Stimulated activated CD4-positive, alpha-beta T cell treated with anti-CD3 and anti-CD28 coated beads, Interleukin-1b, Interleukin-23, amount 100 ng/mL, for 24 hours (primary cell): Measurements from ENCODE around the gene TMEM42.
A peak's percentile ranks its signal among the peaks of the same experiment; 100 is the strongest.

ENCODE experiments used
- DNase-seq, 4 experiments: peaks; one replicate each; pipeline ENCODE4 v3.0.0-alpha.2; 2020; ENCODE audit warnings: low read depth in 4 of 4, low spot score in 1 of 4

The TMEM42 gene

DNA sequence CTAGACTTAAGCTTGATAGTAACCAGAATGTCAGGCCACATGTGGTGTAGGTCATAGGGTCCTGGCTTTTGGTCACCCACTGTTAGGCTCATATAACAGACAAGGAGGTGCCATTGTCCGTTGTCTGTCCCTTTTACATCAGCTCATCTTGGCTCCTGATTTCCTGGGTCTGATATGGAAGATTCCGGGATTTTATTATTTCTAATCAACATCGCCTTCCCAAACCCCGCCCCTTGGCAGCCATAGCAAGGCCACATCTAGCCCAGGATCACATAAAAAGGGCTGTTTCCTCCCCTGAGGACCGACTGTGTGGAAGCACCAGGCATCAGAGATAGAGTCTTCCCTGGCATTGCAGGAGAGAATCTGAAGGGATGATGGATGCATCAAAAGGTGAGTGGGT lies 12.6 kb downstream of the TMEM42 start, which contains the start of gene TGM4:
TGM4 (plus strand) TSS at position 301 of the 400 bp plus-strand sequence; CDS start at position 372, 71 bp downstream.
- DNase-seq: no peak

- DNase-seq: no peak
Measured at GRCh38 chr3:44875596-44875995, 13.9 kb downstream of the TMEM42 start.

GRCh38 chr3:44877333-44877732 lies 15.6 kb downstream of the TMEM42 start:
- DNase-seq: no peak

DNA sequence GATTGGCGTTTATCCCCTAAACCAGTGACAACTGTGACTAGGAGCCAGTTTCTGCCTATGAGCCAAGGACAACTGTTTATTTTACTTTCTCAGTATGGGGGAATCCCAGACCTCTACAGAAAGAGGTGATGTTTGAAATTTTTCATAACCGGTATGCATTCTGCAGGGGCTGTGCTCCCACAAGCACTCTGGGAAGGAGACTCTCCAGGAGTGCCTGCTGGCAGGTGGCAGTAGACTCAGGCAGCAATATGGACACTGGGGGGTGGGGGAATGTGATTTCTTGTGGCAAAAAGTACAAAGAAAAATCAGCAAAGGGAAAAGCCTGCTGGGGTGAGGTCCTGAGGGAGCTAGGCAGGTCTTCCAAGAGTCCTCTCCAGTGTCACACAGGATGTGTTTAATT lies 18.6 kb downstream of the TMEM42 start:
- DNase-seq: no peak

DNA sequence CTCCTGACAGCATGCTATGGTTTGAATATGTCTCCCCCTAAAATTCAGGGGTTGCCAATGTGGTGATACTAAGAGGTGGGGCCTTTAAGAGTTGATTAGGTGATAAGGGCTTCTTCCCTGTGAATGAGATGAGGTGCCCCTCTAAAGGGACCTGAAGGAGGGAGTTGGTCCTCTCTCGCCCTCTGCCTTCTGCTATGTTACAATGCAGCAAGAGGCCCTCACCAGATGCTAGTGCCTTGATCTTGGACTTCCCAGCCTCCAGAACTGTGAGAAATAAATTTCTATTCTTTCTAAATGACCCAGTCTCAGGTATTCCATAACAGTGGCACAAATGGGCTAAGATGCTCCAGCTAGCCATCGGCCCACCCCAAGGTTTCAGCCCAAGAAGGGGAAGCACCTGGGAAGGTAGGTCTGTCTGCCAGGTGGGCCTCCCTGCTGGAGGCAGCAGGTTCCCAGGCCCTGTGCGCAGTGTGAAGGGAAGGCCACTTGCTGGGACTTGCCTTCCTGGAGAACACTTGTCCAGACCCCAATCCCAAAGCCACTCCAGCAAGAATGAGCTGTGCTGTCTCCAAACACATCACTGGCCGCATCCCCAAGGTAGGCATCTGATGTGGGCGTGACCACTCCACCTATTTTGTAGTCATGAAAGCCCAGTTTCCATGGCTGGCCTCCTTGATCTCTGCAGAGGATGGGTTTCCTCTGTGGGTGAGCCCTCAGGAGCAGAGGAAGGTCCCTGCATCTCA lies 21.7 kb downstream of the TMEM42 start:
- no peak for DNase-seq

DNA sequence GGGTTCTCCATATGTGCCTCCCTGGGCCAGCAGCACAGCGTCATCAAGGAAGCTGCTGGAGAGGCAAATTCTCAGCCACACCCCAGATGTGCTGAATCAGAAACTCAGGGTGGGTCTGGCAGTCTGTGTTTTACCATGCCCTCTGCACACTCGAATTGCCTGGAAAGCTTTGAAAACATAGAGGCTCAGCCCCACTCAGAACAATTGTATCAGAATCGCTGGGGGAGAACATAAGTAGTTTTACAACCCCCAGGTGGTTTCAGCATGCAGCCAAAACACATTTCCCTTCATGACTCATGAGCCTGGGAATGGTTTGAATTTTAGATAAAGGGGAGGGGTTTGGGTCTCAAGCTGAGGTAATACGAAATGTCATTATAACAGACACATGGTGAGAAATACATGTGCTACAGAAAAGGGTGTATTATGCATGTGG lies 22.3 kb downstream of the TMEM42 start:
- no peak for DNase-seq

DNA sequence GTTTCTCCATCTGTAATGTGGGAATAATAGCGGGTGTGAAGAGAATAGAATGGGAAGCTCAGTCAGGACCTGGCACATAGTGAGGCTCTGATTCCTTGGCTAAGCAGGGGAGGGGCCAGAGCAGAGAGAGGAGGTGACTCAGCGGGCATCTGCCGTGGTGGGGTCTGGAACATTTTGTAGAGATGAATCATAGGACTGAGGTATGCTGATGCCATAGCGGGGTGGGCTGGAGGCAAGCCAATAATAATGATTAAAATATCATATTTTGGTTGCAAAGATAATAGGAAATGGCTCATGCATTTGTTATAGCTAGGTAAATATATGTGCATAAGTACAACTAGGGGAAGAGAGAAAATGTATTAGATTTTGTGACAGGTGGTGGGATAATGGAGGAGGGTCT lies 23.9 kb downstream of the TMEM42 start:
- no peak for DNase-seq

- no peak for DNase-seq
Measured at GRCh38 chr3:44886561-44886960, 24.8 kb downstream of the TMEM42 start.

GRCh38 chr3:44887101-44887500 lies 25.4 kb downstream of the TMEM42 start:
- DNase-seq: no peak

GRCh38 chr3:44890258-44890657 lies 28.5 kb downstream of the TMEM42 start:
- no peak for DNase-seq

DNA sequence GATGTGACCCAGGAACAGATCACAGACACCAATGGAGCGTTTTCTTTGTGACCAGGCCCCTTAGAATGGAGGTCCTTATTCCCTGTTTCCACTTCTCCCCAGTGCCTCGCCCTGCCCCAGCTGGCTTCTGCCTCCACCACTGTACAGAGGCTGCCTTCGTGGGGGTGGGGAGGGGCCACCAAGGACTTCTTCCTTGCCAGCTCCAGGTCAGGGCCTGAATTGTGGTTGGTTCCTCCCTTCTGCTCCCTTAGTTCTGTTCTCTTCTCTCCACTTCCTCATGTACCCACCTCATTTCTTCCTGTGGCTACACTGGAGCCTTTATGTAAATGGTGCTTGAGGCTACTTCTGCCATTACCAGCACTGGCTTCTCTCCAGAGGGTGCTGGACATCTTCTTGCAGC lies 29.1 kb downstream of the TMEM42 start:
- DNase-seq: no peak

DNA sequence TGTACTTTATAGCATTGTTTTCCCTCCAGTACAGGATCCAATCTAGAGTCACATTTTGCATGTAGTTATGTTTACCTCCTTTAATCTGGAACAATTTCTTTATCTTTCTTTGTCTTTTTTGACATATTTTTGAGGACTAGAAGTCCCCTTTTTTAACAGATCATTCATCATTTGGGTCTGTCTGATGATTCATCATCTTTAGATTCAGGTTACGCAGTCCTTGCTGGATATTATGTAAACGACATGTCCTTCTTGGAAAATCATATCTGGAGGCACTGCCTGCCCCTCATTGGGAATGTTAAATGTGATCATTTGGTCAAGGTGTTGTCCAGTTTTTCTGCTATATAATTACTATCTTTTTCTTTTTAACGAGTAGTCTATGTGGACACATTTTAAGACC lies 31.0 kb downstream of the TMEM42 start:
- DNase-seq: no peak

- DNase-seq: no peak
Measured at GRCh38 chr3:44893097-44893496, 31.4 kb downstream of the TMEM42 start.

- no peak for DNase-seq
Measured at GRCh38 chr3:44894485-44894884, 32.8 kb downstream of the TMEM42 start.

- no peak for DNase-seq
Measured at GRCh38 chr3:44896440-44896839, 34.7 kb downstream of the TMEM42 start.

- no peak for DNase-seq
Measured at GRCh38 chr3:44899683-44900367, 38.1 kb downstream of the TMEM42 start.

DNA sequence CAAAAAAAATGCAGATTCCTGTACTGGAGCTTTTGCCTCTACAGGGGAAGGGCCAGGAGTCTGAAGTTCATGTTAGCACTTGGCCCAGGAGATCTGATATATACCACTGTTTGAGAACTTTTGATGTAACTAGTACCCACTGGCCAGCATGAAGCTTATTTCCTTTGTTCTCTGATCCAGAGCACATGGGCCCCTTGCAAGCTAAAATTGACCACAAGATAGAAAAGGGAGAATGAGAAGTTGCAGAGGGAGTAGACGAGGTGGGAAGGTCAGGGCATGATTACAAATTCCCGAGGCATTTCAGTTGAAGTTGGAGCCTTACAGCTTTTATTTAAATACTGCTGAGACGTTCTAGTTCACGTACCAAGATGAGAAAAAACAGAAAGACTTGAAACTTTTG lies 40.9 kb downstream of the TMEM42 start:
- no peak for DNase-seq

DNA sequence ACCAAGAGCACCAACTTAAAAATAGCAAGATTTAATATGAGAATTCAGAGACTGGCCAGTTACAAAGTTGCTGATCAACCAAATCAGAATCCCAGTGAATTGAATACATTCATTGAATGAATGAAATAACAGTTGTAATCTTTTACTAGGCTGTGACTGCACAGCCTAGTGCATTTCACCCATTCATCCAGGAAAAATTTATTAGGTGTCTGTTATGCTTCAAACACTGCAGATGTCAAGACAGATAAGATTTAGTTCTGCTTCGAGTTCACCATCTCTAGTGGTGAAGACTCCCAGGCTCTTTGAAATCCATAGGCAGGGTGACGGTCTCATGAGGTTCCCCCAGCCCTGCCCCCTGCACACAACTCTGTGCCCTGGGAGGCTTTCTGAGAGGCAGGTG lies 41.6 kb downstream of the TMEM42 start:
- no peak for DNase-seq

GRCh38 chr3:44903751-44904150 lies 42.0 kb downstream of the TMEM42 start:
- no peak for DNase-seq

DNA sequence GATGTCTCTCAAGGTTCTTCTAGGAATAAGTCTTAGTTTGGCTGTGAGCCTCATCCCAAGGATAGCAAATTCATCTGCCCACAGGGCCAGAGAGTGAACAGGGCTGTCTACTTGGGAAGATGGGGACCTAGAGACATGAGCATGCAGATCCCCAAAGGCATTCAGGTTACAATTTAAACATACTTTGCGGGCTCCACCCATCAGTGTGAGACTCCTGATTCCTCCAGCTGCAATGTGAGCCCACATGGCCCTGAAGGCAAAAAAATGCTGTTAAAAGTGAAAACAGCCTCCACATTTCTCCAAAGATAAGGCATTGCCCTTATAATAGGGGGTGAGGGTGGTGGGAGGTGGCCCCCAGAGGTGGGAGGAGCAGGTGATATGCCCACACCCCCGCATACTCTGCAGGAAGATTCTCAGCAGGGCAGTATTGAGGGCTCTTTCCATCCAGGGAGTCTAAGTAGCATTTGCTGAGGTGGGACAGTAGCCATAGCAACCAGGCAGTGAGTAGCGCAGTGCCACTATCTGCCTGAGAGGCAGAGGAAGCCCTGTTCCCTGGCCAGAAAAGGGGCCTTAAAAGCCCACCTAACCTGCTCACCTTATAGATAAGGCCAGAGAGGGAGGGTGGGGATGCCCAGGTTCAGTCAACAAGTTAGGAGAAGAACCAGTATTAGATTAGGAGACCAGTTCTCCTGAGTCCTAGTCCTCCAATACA lies 43.9 kb downstream of the TMEM42 start:
- DNase-seq: no peak

DNA sequence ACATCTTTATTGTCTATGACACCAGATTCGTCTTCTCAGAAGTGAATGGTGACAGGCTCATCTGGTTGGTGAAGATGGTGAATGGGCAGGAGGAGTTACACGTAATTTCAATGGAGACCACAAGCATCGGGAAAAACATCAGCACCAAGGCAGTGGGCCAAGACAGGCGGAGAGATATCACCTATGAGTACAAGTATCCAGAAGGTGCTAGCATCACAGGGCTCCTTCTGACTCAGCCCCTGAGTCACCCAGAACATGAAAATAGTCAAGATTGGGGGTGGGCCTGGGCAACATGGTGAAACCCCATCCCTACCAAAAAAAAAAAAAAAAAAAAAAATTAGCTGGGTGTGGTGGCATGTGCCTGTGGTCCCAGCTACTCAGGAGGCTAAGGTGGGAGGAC lies 45.3 kb downstream of the TMEM42 start:
- DNase-seq: peak in 1 of 4 experiments; percentile 3

DNA sequence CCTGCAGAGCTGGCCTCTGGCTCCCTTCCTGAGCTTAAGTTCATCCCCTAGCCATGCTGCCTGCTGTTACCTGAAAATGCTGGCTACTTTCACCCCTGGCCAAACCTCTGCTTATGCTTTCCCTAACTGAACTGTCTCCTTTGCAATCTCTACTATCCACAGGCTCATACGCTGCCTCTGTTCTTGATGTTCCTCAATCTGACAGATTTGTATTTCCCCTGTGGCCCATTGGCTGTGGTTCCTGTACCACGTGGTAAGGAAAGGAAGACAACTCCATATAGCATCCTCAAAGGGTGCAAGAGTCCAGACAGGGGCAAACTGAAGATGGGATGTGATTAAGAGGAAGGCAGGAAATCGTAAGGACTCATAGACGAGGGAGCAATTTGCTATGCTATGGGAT lies 45.9 kb downstream of the TMEM42 start:
- DNase-seq: no peak
